Right atrium auricular region (tissue), 2 donors: ENCODE measurements around the gene PAK6. TPM values are rescaled to one million over a fixed set of nuclear protein-coding genes. Genes with fewer than 3 reads are reported as not detected.

Source experiments
- DNase-seq: peaks from one replicate; pipeline ENCODE4 v3.0.0-alpha.2; 2019; ENCODE audit warnings: low spot score
- H3K27ac ChIP-seq, 2 donors: fragments of 200-600 bp; sonication (generic); 1 replicate in 1 of 2; 2 replicates in 1 of 2; pipeline ENCODE4 v1.5.1; 2016 to 2019
- H3K27me3 ChIP-seq, 2 donors: fragments of 200-600 bp; sonication (generic); one replicate each; pipeline versions ENCODE4 v1.5.1 to v1.6.0; 2017 to 2019
- H3K36me3 ChIP-seq: fragments of 200-600 bp; sonication (generic); one replicate; pipeline ENCODE4 v1.5.1; 2016
- H3K4me1 ChIP-seq, 2 donors: fragments of 200-600 bp; sonication (generic); one replicate each; pipeline versions ENCODE4 v1.5.1 to v1.6.0; 2017 to 2019
- H3K4me3 ChIP-seq, 2 donors: fragments of 200-600 bp; sonication (generic); 1 replicate in 1 of 2; 2 replicates in 1 of 2; pipeline ENCODE4 v1.5.1; 2017 to 2019; ENCODE audit warnings: mild to moderate bottlenecking in 1 of 2, moderate library complexity in 1 of 2
- H3K9me3 ChIP-seq, 2 donors: fragments of 200-600 bp; sonication (generic); one replicate each; pipeline ENCODE4 v1.5.1; 2019
- total RNA-seq, 2 donors: library from RNA; depleted of rRNA; stranded (reverse); fragments of >200 nt; gene quantifications; one replicate each; pipeline ENCODE4 v1.1.0, GENCODE V29; 2016
- TF ChIP-seq, protein P1 (sequence below), 2 donors: fragments of 200-600 bp; sonication (generic); IDR thresholded peaks; one replicate each; pipeline ENCODE4 v1.5.1; 2019; ENCODE audit warnings: antibody characterized with exemption in 2 of 2

PAK6 gene
- total RNA-seq, 2 donors from 2014 or later, result 15.3 to 32.5 TPM

DNA sequence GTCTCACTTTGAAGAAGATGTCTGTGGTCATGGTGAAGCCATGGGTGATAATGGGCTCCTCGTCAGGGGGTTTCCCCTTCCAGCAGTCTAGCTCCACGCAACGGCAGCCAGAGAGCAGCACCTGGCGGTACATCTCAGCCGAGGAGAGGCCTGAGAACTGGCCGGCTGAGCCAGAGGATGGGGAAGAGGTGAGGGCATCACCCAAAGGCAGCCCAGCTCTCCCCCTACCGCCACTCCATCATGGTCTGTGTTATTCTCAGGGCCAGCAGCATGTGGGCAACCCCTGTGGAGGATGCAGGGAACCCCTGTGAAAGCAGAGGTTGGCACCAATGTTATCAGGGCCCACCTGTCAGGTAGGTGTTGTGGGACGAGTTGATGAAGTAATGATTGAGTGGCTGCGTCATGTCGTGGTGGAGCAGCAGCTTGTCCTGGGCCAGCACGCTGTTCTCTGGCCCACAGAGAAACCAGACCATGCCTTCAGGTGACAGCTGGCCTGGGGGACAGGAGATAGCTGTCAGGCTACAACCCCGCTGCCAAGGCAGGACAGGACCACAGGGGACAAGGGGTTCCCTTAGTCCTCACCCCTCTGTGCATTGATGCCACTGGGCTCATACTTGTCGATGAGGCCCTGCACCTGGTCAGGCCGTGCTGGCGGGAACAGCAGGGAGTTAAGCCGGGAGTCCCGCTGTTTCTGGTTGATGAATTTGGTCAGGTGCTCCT is 59.5 kb downstream of the PAK6 start:
- TF ChIP-seq, protein P1, sequence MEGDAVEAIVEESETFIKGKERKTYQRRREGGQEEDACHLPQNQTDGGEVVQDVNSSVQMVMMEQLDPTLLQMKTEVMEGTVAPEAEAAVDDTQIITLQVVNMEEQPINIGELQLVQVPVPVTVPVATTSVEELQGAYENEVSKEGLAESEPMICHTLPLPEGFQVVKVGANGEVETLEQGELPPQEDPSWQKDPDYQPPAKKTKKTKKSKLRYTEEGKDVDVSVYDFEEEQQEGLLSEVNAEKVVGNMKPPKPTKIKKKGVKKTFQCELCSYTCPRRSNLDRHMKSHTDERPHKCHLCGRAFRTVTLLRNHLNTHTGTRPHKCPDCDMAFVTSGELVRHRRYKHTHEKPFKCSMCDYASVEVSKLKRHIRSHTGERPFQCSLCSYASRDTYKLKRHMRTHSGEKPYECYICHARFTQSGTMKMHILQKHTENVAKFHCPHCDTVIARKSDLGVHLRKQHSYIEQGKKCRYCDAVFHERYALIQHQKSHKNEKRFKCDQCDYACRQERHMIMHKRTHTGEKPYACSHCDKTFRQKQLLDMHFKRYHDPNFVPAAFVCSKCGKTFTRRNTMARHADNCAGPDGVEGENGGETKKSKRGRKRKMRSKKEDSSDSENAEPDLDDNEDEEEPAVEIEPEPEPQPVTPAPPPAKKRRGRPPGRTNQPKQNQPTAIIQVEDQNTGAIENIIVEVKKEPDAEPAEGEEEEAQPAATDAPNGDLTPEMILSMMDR (IDR thresholded peaks at IDR 0.05), result no peak
- no peaks in the 10 kb centered on the region for H3K27me3 ChIP-seq
- DNase-seq, result no peak
- no peak overlapping the region for H3K27ac ChIP-seq
- H3K4me1 ChIP-seq, result peaks cover 0 to 42% of the 10 kb centered on the region in 2 donors
- H3K4me3 ChIP-seq, result no peak overlapping the region
- H3K9me3 ChIP-seq, result peaks cover 0 to 9% of the 10 kb centered on the region in 2 donors
- no peaks in the 10 kb centered on the region for H3K36me3 ChIP-seq

GRCh38 chr15:40300367-40300766 is 61.5 kb downstream of the PAK6 start:
- TF ChIP-seq, protein P1 (IDR thresholded peaks at IDR 0.05), result no peak
- H3K9me3 ChIP-seq, result peaks cover 0 to 9% of the 10 kb centered on the region in 2 donors
- no peaks in the 10 kb centered on the region for H3K27me3 ChIP-seq
- H3K36me3 ChIP-seq, result no peaks in the 10 kb centered on the region
- H3K4me3 ChIP-seq, result no peak overlapping the region
- H3K4me1 ChIP-seq, result peaks cover 0 to 27% of the 10 kb centered on the region in 2 donors
- H3K27ac ChIP-seq, result no peak overlapping the region
- no peak for DNase-seq

- Histone ChIP-seq H3K27me3 (no peaks in the 10 kb centered on the region), H3K9me3 (peaks cover 0 to 9% of the 10 kb centered on the region in 2 donors), H3K4me1 (peaks cover 0 to 23% of the 10 kb centered on the region in 2 donors), H3K36me3 (no peaks in the 10 kb centered on the region), H3K27ac (no peak overlapping the region), H3K4me3 (no peak overlapping the region)
- TF ChIP-seq, protein P1 (IDR thresholded peaks at IDR 0.05), result no peak
- DNase-seq, result no peak
Measured at GRCh38 chr15:40300771-40301170, 61.9 kb downstream of the PAK6 start.

- Histone ChIP-seq H3K27me3 (no peaks in the 10 kb centered on the region), H3K36me3 (no peaks in the 10 kb centered on the region), H3K4me1 (peaks cover 0 to 15% of the 10 kb centered on the region in 2 donors), H3K27ac (no peak overlapping the region), H3K9me3 (peaks cover 0 to 9% of the 10 kb centered on the region in 2 donors), H3K4me3 (no peak overlapping the region)
- DNase-seq, result no peak
- TF ChIP-seq, protein P1 (IDR thresholded peaks at IDR 0.05), result no peak
Measured at GRCh38 chr15:40301467-40302179, 62.8 kb downstream of the PAK6 start.

- H3K36me3 ChIP-seq, result no peaks in the 10 kb centered on the region
- H3K4me1 ChIP-seq, result peaks cover 0 to 15% of the 10 kb centered on the region in 2 donors
- DNase-seq, result no peak
Measured at GRCh38 chr15:40302288-40302886, 63.5 kb downstream of the PAK6 start.

More at GRCh38 chr15:40302288-40302886, 63.5 kb downstream of the PAK6 start:
- TF ChIP-seq, protein P1 (IDR thresholded peaks at IDR 0.05), result no peak
- Histone ChIP-seq H3K9me3 (peaks cover 0 to 9% of the 10 kb centered on the region in 2 donors), H3K4me3 (no peak overlapping the region), H3K27ac (no peak overlapping the region), H3K27me3 (no peaks in the 10 kb centered on the region)
